Colon (tissue), 2 donors: ENCODE results near the gene SPACA4.

Experiments
- FAIRE-seq: peaks from 2 replicates; lab custom pipeline; 2012; peaks lifted over from hg19 to GRCh38; lab: Jason Lieb, UNC
- donor health status: control.
- donor health status: control.

Gene SPACA4

GRCh38 chr19:48596679-48597465, 9.7 kb upstream of the SPACA4 start:
- no peak for FAIRE-seq

GRCh38 chr19:48598996-48599700, 7.4 kb upstream of the SPACA4 start:
- FAIRE-seq, result no peak

- no peak for FAIRE-seq
Measured at GRCh38 chr19:48600679-48601417, 5.7 kb upstream of the SPACA4 start.

- FAIRE-seq, result no peak
Measured at GRCh38 chr19:48603001-48603400, 3.5 kb upstream of the SPACA4 start.

GRCh38 chr19:48603449-48603848, 3.1 kb upstream of the SPACA4 start:
- FAIRE-seq, result no peak

- no peak for FAIRE-seq
Measured at GRCh38 chr19:48603850-48604249, 2.7 kb upstream of the SPACA4 start.

- FAIRE-seq, result no peak
Measured at GRCh38 chr19:48607359-48607755, 815 bp downstream of the SPACA4 start.

- no peak for FAIRE-seq
Measured at GRCh38 chr19:48608798-48609263, 2.3 kb downstream of the SPACA4 start.

GRCh38 chr19:48609571-48610108, 3.1 kb downstream of the SPACA4 start:
- FAIRE-seq, result no peak

GRCh38 chr19:48611872-48612271, 5.3 kb downstream of the SPACA4 start:
- no peak for FAIRE-seq

GRCh38 chr19:48613024-48613851, 6.7 kb downstream of the SPACA4 start:
- no peak for FAIRE-seq

GRCh38 chr19:48613852-48614435, 7.4 kb downstream of the SPACA4 start:
- FAIRE-seq, result no peak

GRCh38 chr19:48614436-48615230, 8.1 kb downstream of the SPACA4 start, which contains the start of gene FAM83E:
Gene FAM83E (minus strand): TSS chr19:48615076. CDS start chr19:48613372, 1,704 bp downstream.
- FAIRE-seq, result no peak

- no peak for FAIRE-seq
Measured at GRCh38 chr19:48615231-48616040, 8.9 kb downstream of the SPACA4 start.

- FAIRE-seq, result no peak
Measured at GRCh38 chr19:48616041-48616436, 9.5 kb downstream of the SPACA4 start.

- FAIRE-seq, result no peak
Measured at GRCh38 chr19:48616491-48617056, 10.0 kb downstream of the SPACA4 start.

GRCh38 chr19:48617146-48617937, 10.8 kb downstream of the SPACA4 start:
- no peak for FAIRE-seq

GRCh38 chr19:48618278-48618915, 11.9 kb downstream of the SPACA4 start:
- FAIRE-seq, result no peak
